ENCODE results near the gene NCK1.

DNA sequence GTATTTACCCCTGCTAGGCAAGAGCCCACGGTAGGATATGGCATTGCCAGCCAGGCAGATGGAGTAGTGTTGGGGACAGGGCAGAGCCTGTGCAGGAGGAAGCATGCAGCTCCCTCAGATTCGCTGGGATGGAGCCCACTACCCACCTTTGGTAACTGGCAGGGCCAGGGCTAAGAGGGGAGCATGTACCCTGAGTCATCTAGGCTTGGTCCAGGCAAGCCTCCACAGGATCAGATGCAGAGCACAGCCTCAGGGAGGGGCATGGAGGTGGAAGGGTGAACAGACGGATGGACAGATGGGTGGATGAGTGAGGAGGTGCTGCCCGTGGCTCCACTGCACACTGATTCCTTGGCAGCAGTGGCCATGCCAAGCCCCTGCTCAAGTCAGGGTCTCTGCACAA lies 128.8 kb downstream of the NCK1 start:
- TF ChIP-seq, protein P1, sequence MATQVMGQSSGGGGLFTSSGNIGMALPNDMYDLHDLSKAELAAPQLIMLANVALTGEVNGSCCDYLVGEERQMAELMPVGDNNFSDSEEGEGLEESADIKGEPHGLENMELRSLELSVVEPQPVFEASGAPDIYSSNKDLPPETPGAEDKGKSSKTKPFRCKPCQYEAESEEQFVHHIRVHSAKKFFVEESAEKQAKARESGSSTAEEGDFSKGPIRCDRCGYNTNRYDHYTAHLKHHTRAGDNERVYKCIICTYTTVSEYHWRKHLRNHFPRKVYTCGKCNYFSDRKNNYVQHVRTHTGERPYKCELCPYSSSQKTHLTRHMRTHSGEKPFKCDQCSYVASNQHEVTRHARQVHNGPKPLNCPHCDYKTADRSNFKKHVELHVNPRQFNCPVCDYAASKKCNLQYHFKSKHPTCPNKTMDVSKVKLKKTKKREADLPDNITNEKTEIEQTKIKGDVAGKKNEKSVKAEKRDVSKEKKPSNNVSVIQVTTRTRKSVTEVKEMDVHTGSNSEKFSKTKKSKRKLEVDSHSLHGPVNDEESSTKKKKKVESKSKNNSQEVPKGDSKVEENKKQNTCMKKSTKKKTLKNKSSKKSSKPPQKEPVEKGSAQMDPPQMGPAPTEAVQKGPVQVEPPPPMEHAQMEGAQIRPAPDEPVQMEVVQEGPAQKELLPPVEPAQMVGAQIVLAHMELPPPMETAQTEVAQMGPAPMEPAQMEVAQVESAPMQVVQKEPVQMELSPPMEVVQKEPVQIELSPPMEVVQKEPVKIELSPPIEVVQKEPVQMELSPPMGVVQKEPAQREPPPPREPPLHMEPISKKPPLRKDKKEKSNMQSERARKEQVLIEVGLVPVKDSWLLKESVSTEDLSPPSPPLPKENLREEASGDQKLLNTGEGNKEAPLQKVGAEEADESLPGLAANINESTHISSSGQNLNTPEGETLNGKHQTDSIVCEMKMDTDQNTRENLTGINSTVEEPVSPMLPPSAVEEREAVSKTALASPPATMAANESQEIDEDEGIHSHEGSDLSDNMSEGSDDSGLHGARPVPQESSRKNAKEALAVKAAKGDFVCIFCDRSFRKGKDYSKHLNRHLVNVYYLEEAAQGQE (IDR thresholded peaks at IDR 0.05; ENCODE audit: insufficient read depth in 1 of 2, low read depth in 2 of 2, low read length in 2 of 2), result no peak
- TF ChIP-seq POLR2AphosphoS5 (IDR thresholded peaks at IDR 0.05; ENCODE audit: low read depth, low read length) (no peak), TAF1 (IDR thresholded peaks at IDR 0.05; ENCODE audit: borderline replicate concordance, insufficient read depth, low read length) (no peak), FOXP2 (optimal IDR thresholded peaks at IDR 0.05; ENCODE audit: borderline replicate concordance, extremely low read depth, extremely low read length, insufficient read depth) (no peak), SIN3A (IDR thresholded peaks at IDR 0.05; ENCODE audit: borderline replicate concordance, insufficient read depth, low read length) (no peak)
